Frontal cortex (tissue), 1 donor: ENCODE measurements around the gene SNX21. TPM values are rescaled to one million over a fixed set of nuclear protein-coding genes. Genes with fewer than 3 reads are reported as not detected.

Experiments
- total RNA-seq: library from RNA; depleted of rRNA; stranded (reverse); fragments of >200 nt; gene quantifications from one replicate; pipeline ENCODE4 v1.2.3, GENCODE V29; 2014

Gene SNX21
- total RNA-seq, 1 donor from 2014 or later, result 15.5 TPM

Other genes starting within 250 kb of the SNX21 start
- not detected for gene WFDC10A, start 204.1 kb upstream of the SNX21 start, total RNA-seq
- not detected for gene WFDC9, start 202.5 kb upstream of the SNX21 start, total RNA-seq
- not detected for gene WFDC11, start 163.6 kb upstream of the SNX21 start, total RNA-seq
- gene WFDC13, start 131.8 kb upstream of the SNX21 start, total RNA-seq, result not detected
- gene WFDC10B, start 128.8 kb upstream of the SNX21 start, total RNA-seq, result not detected
- not detected for gene SPINT4, start 111.5 kb upstream of the SNX21 start, total RNA-seq
- not detected for gene WFDC3, start 41.9 kb upstream of the SNX21 start, total RNA-seq
- gene DNTTIP1, start 41.8 kb upstream of the SNX21 start, total RNA-seq, result 13.0 TPM
- gene UBE2C, start 21.2 kb upstream of the SNX21 start, total RNA-seq, result 3.7 TPM
- not detected for gene TNNC2, start 6.5 kb upstream of the SNX21 start, total RNA-seq
- 32.6 TPM for gene ACOT8, start 23.6 kb downstream of the SNX21 start, total RNA-seq
- 13.9 TPM for gene ZSWIM3, start 23.8 kb downstream of the SNX21 start, total RNA-seq
- 5.3 TPM for gene ZSWIM1, start 47.4 kb downstream of the SNX21 start, total RNA-seq
- 2.0 TPM for gene SPATA25, start 53.8 kb downstream of the SNX21 start, total RNA-seq
- 3.3 TPM for gene NEURL2, start 57.4 kb downstream of the SNX21 start, total RNA-seq
- gene CTSA, start 57.5 kb downstream of the SNX21 start, total RNA-seq, result 14.7 TPM
- 19.2 TPM for gene PLTP, start 78.4 kb downstream of the SNX21 start, total RNA-seq
- 9.0 TPM for gene PCIF1, start 100.9 kb downstream of the SNX21 start, total RNA-seq
- gene ZNF335, start 138.4 kb downstream of the SNX21 start, total RNA-seq, result 12.6 TPM
- under 0.01 TPM for gene MMP9, start 175.1 kb downstream of the SNX21 start, total RNA-seq
- 18.8 TPM for gene SLC12A5, start 195.4 kb downstream of the SNX21 start, total RNA-seq